ENCODE results near the gene OOSP2. TPM values are rescaled to one million over a fixed set of nuclear protein-coding genes. Genes with fewer than 3 reads are reported as not detected.

OOSP2 gene
- total RNA-seq, 1 experiment from 2014 or later, result not detected

GRCh38 chr11:60077981-60078380 lies 37.8 kb downstream of the OOSP2 start:
- no peak overlapping the region for H3K27ac ChIP-seq (ENCODE audit: low read depth, low read length, poor library complexity, severe bottlenecking)
- no peak overlapping the region for H3K4me3 ChIP-seq (ENCODE audit: low read depth, low read length, poor library complexity, severe bottlenecking)
- no TSS peak for BruUV-seq (replicated peaks)
- no peaks in the 10 kb centered on the region for H3K36me3 ChIP-seq (ENCODE audit: insufficient read depth, low read length, poor library complexity, severe bottlenecking)
- H3K9me3 ChIP-seq (ENCODE audit: low read depth, low read length, poor library complexity, severe bottlenecking), result no peaks in the 10 kb centered on the region
- CTCF ChIA-PET, result no interaction called here
- intact Hi-C loops (cut with micrococcal nuclease; ENCODE audit: unreplicated experiment), result no loop called here
- TF ChIP-seq CTCF (conservative IDR thresholded peaks at IDR 0.05; ENCODE audit: low read depth, low read length) (no peak), EZH2 (IDR thresholded peaks at IDR 0.05; ENCODE audit: borderline replicate concordance, low read depth, low read length, poor library complexity, severe bottlenecking) (no peak)
- H3K4me1 ChIP-seq (ENCODE audit: insufficient read depth, low read length, poor library complexity, severe bottlenecking), result no peaks in the 10 kb centered on the region
- POLR2A ChIA-PET (ENCODE audit: low non-redundant PET), result no interaction called here
- peaks cover 54% of the 10 kb centered on the region for H3K27me3 ChIP-seq (replicated peaks; ENCODE audit: insufficient read depth, low read depth, low read length, poor library complexity)
- no peak for DNase-seq (ENCODE audit: low spot score)

GRCh38 chr11:60078745-60079144 lies 38.5 kb downstream of the OOSP2 start:
- no peak for DNase-seq (ENCODE audit: low spot score)
- Histone ChIP-seq H3K9me3 (ENCODE audit: low read depth, low read length, poor library complexity, severe bottlenecking) (no peaks in the 10 kb centered on the region), H3K4me1 (ENCODE audit: insufficient read depth, low read length, poor library complexity, severe bottlenecking) (no peaks in the 10 kb centered on the region), H3K4me3 (ENCODE audit: low read depth, low read length, poor library complexity, severe bottlenecking) (no peak overlapping the region), H3K36me3 (ENCODE audit: insufficient read depth, low read length, poor library complexity, severe bottlenecking) (no peaks in the 10 kb centered on the region), H3K27me3 (replicated peaks; ENCODE audit: insufficient read depth, low read depth, low read length, poor library complexity) (peaks cover 54% of the 10 kb centered on the region), H3K27ac (ENCODE audit: low read depth, low read length, poor library complexity, severe bottlenecking) (no peak overlapping the region)
- BruUV-seq (replicated peaks), result no TSS peak
- ChIA-PET POLR2A (ENCODE audit: low non-redundant PET) (no interaction called here), CTCF (no interaction called here)
- TF ChIP-seq EZH2 (IDR thresholded peaks at IDR 0.05; ENCODE audit: borderline replicate concordance, low read depth, low read length, poor library complexity, severe bottlenecking) (no peak), CTCF (conservative IDR thresholded peaks at IDR 0.05; ENCODE audit: low read depth, low read length) (no peak)
- intact Hi-C loops (cut with micrococcal nuclease; ENCODE audit: unreplicated experiment), result no loop called here

- Histone ChIP-seq H3K27me3 (replicated peaks; ENCODE audit: insufficient read depth, low read depth, low read length, poor library complexity) (peaks cover 60% of the 10 kb centered on the region), H3K9me3 (ENCODE audit: low read depth, low read length, poor library complexity, severe bottlenecking) (no peaks in the 10 kb centered on the region), H3K27ac (ENCODE audit: low read depth, low read length, poor library complexity, severe bottlenecking) (no peak overlapping the region), H3K4me3 (ENCODE audit: low read depth, low read length, poor library complexity, severe bottlenecking) (no peak overlapping the region), H3K36me3 (ENCODE audit: insufficient read depth, low read length, poor library complexity, severe bottlenecking) (no peaks in the 10 kb centered on the region), H3K4me1 (ENCODE audit: insufficient read depth, low read length, poor library complexity, severe bottlenecking) (no peaks in the 10 kb centered on the region)
- no peak for DNase-seq (ENCODE audit: low spot score)
- ChIA-PET POLR2A (ENCODE audit: low non-redundant PET) (no interaction called here), CTCF (no interaction called here)
- no TSS peak for BruUV-seq (replicated peaks)
- no peak for TF ChIP-seq EZH2 (IDR thresholded peaks at IDR 0.05; ENCODE audit: borderline replicate concordance, low read depth, low read length, poor library complexity, severe bottlenecking)
- TF ChIP-seq CTCF (conservative IDR thresholded peaks at IDR 0.05; ENCODE audit: low read depth, low read length), result no peak
- intact Hi-C loops (cut with micrococcal nuclease; ENCODE audit: unreplicated experiment), result no loop called here
These were observed 40.3 kb downstream of the OOSP2 start for GRCh38 chr11:60080535-60080934.
